HG02642 (cell line): ENCODE data around the gene CCDC7.
"Not testable (repeated sequence)": the region's sequence is repeated elsewhere in the genome, so short reads cannot be mapped to it uniquely, and the experiment has no call there.

ENCODE experiments used
- ATAC-seq: cut with Tn5 transposase; IDR thresholded peaks from one replicate; pipeline ENCODE4 v1.9.1; 2021; ENCODE audit warnings: mild to moderate bottlenecking; ENCODE audit not compliant: unreplicated experiment, poor library complexity

CCDC7 gene

DNA sequence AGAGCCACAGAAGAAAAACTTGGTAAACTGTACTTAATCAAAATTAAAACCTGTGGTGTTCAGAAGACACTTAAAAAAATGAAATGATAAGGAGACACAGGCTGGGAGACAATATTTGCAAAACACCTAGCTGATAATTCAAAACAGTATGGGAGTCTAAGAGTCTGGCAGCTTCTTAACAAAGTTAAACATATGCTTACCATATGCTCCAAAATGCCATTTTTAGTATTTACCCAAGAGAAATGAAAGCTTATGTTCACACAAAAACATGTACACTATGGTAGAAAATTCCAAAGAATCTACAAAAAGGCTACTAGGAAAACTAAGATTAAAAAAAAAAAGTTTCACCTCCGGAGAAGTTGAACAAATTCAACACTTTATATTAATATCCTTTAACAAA is 463.5 kb downstream of the CCDC7 start:
- ATAC-seq, result no peak

DNA sequence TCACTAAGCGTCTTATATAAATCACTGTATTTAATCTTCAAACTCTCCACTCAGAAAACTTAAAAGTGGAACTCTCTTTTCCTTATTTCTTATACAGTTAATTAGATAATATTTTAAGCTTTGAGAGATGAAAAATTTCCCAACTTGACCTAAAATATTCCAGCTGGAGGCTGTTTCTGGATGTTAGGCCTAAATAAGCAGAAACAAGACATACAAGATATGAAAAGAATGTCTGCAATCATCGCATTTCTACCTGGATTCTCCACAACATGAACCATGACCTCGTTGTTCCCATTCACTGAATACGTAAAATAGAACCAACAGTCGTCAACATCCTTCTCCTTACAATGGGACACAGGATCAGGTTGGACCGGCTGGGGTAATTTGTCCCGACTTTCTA is 464.0 kb downstream of the CCDC7 start:
- ATAC-seq, result not testable (repeated sequence)

DNA sequence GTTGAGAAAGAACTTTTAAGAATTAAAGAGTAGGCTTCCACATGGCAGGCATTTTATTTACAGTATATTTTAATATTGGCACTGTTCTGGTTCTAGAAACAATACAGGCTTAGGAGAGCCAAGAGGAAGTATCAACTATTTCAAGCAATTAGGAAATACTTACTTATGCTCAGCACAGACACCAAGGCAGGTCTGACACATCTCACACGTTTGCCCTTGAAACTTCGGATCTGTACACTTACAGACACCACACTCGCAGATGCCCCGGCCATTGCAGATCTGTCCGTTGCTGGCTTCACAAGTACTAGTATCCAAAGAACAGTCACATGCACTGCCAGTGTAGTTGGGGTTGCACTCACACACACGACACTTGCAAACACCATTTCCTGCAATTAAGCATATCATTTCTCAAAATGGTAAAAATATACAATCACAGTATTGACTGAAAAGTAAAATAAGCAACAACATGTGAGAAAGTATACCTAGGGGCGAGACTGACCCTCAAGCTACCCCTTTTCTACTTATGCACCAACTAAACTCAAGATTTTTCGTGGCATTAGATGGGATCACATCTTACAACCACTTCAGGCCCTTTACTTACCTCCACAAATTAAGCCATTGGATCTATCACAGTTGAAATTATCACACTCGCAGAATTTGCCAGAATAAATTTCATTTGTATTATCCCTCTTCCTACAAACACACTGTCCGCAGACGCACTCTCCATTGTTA is 465.5 kb downstream of the CCDC7 start:
- ATAC-seq, result no peak

DNA sequence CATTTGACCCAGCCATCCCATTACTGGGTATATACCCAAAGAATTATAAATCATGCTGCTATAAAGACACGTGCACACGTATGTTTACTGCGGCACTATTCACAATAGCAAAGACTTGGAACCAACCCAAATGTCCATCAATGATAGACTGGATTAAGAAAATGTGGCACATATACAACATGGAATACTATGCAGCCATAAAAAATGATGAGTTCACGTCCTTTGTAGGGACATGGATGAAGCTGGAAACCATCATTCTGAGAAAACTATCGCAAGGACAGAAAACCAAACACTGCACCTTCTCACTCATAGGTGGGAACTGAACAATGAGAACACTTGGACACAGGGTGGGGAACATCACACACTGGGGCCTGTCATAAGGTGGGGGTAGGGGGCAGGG is 471.9 kb downstream of the CCDC7 start:
- not testable (repeated sequence) for ATAC-seq

- no peak for ATAC-seq
These were observed 476.2 kb downstream of the CCDC7 start for GRCh38 chr10:32922170-32922569.

GRCh38 chr10:32923134-32923533 is 477.2 kb downstream of the CCDC7 start:
- no peak for ATAC-seq

DNA sequence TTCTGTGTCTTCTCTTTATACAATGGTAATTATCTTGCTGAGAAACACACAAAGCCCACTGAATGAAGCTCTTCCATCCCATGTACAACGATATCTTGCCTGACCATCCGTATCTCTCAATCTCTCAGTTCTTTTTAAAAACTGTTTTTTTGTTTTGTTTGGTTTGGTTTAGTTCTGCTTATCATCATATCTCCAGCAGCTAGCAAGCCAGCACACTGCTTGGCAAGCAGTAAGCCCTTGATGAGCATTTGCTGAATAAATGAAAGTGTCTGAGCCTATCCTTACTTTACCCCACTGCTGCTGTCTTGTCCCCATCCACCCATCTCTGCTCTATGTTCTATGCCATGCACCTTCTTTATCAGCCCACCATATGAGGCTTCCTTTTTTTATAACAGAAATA is 477.9 kb downstream of the CCDC7 start:
- ATAC-seq, result no peak
